GM10847 (cell line): ENCODE measurements around the gene M1AP.

Source experiments
- POLR2A ChIP-seq: IDR thresholded peaks from 2 replicates; pipeline ENCODE4 v1.6.1; 2011; ENCODE audit not compliant: insufficient read length; ENCODE audit errors: extremely low read depth

M1AP gene

DNA sequence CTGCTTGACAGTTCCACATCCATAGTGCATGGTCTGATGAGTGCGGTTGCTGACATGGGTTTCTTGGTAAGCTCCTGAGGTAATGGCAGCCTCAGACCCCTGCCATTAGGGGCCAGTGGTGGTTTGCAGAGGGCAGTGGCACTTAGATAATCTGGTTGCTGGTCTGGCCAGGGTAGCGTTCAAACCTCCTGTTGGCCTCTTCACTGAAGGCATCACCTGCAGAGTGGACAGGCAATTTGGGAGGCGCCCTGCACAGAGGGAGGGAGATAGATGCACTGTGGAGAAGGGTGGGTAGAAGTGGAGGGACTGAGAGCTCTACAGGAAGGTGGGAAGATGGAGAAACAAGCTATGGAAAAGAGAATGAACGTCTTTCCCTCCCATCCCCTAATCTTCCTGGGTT is 114.7 kb downstream of the M1AP start:
- TF ChIP-seq POLR2A: no peak

DNA sequence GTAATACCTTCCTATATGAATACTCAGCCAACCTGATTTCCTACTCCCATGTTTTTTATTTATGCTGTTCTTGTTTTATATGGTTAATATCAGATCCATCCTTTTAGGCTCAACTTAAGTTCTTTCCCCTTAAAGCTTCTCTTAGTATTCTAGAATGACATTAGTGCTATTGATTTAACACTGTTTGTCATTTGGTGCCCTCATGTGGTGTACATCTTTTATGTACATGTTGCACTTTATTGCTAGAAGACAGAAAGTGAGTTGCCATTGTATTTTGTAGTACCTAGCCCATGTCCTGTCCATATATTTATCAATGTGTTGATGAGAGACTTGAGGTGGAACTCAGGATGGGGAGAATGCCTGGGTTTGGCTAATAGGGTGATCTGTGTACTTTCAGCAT is 115.9 kb downstream of the M1AP start:
- no peak for TF ChIP-seq POLR2A

DNA sequence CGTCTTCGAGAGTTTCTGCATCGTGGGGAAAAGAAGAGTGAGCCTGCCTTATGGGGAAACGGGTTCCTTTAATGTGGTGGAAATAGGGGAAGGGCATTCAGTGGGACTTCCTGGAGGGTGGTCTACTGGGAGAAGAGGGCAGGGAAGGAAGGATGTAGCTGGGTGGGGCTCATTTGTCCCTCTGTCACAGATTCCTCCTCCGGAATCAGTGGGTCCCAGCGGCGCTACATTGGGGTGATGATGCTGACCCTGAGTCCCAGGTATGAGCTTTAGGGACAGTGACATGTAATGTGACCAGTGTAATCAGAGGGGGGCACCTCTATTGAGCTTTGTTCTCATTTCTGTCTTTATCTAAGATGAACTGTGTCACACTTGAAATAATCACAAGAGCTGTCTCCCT is 116.5 kb downstream of the M1AP start:
- no peak for TF ChIP-seq POLR2A

DNA sequence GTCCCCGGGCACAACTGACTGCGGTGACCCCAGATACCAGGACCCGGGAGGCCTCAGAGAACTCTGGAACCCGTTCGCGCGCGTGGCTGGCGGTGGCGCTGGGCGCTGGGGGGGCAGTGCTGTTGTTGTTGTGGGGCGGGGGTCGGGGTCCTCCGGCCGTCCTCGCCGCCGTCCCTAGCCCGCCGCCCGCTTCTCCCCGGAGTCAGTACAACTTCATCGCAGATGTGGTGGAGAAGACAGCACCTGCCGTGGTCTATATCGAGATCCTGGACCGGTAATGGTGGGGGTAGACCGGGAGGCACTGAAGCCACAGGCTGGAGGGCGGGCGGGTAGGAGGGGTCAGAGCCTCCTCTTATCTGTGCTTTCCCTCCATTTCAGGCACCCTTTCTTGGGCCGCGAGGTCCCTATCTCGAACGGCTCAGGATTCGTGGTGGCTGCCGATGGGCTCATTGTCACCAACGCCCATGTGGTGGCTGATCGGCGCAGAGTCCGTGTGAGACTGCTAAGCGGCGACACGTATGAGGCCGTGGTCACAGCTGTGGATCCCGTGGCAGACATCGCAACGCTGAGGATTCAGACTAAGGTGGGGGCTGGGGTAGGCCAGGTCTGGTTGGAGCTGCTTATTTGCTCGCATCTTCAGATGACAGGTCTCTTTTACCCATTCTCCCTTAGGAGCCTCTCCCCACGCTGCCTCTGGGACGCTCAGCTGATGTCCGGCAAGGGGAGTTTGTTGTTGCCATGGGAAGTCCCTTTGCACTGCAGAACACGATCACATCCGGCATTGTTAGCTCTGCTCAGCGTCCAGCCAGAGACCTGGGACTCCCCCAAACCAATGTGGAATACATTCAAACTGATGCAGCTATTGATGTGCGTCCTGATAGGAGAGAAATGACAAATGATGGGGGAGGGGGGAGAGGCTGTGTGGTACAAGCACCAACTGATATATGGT is 117.6 kb downstream of the M1AP start:
- TF ChIP-seq POLR2A: no peak

DNA sequence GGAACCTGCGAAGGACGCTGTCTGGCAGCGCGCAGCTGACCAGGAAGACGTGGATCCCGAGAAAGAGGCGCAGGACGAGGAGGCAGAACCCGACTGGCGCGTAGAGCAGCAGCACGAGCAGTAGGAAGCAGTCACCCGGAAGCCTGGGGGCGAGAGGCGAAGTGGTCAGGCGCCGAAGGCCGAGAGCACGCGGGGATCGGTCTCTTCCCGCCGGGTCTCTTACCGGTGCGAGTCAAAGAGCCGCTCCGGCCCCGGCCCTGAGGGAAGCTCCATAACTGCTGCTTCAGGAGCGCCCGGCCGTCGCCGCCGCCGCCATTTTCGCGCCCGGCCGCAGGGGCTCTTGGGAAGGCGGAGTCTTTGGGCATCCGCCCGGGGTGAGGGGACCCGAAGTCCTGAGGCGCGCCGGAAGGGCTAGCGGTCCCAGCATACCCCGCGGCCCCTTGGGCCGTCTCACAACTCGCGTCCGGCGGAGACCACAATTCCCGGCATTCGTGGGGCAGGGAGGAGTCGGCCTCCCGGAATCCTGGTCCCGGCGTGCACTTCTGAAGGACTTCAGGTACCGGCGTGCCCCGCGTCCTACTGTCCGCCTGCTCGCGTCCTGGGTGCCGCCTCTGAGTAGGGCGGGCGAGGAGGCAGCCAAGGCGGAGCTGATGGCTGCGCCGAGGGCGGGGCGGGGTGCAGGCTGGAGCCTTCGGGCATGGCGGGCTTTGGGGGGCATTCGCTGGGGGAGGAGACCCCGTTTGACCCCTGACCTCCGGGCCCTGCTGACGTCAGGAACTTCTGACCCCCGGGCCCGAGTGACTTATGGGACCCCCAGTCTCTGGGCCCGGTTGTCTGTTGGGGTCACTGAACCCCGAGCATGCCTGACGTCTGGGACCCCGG is 118.5 kb downstream of the M1AP start, which contains the start of the genes AUP1 and HTRA2:
Gene AUP1 (minus strand): TSS at position 350 of the 882 bp plus-strand sequence. CDS start 77 bp downstream, at position 273.
Gene HTRA2 (plus strand): TSS at position 577 of the 882 bp plus-strand sequence. CDS start 74 bp downstream, at position 651.
- peak; percentile 89 for TF ChIP-seq POLR2A

DNA sequence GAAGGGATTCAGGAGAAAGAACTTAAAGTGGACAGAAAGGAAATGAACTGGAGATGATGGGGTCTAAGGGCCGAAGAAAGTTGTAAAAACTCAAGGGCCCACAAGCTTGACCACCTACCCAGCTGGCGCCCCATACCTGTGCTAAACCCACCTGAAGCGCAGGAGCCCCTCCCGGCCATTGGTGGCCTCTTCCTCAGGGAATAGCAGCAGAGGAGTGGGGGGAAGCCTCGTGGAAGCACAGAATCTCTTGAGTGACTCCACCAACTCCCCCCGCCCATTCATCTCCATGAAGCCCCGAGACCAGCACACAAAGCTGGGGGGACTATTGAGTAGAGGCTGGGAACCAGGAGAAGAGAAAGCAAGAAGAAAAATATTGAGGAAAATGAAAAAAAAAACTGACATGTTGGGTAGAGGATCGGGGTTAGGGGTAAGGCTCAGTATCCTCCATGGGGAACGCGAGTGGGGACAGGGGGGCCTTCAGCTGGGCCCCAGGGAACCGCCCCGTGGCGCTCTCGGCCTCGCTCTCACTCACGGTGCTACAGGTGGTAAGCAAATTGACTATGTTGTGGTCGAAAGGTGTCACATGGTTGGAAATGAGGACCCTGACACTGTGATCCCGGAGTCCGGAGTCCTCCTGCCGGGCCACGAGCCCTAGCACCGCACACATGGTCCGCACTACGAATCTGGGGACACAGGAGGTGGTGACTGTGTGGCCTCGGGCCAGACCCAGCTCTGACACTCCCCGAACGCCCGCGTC is 119.4 kb downstream of the M1AP start:
- TF ChIP-seq POLR2A: no peak

DNA sequence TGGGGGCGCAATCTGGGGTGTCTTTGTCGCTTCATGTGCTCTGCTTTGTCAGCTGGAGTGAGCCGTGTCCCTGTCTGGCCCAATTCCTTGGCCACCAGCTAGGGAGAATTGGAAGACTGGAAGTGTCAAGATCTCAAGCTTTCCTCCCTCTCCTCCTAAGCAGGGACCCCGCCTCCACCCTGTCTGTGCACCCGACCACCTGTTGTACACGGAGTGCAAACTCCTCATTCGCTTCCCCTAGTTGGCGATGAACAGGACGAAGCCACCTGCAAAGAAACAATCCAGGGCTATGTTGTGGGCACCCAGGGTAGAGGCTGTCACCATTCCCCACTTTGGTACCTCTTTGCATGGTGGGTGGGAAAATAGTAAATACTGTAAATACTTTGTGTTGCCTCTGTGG is 120.4 kb downstream of the M1AP start:
- no peak for TF ChIP-seq POLR2A

DNA sequence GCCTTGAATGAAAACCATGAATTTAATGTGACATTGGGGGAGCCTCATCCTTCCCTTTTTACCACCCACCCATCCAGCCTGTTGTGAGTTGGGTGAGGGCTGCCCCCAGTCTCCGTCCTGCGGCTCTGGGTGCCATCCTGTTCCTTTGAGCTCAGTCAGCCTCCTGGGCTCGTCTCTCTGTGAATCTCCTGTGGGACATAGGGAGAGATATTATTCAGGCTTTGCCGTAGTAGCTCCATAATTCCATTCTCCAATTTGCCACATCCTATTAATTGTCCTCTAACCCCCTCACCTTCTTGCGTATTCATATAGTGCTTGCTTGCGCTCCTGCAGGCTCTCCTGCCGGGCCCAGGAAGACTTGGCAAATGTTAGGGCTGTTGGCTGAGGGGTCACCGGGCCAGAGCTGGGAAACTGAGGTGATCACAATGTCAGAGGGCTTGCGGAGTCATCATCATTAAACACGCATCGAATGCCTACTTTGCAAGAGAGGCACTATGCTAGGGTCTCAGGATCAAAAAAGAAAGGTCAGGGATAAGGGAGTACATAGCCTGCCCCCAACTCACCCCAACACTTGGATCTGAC is 121.4 kb downstream of the M1AP start:
- no peak for TF ChIP-seq POLR2A

DNA sequence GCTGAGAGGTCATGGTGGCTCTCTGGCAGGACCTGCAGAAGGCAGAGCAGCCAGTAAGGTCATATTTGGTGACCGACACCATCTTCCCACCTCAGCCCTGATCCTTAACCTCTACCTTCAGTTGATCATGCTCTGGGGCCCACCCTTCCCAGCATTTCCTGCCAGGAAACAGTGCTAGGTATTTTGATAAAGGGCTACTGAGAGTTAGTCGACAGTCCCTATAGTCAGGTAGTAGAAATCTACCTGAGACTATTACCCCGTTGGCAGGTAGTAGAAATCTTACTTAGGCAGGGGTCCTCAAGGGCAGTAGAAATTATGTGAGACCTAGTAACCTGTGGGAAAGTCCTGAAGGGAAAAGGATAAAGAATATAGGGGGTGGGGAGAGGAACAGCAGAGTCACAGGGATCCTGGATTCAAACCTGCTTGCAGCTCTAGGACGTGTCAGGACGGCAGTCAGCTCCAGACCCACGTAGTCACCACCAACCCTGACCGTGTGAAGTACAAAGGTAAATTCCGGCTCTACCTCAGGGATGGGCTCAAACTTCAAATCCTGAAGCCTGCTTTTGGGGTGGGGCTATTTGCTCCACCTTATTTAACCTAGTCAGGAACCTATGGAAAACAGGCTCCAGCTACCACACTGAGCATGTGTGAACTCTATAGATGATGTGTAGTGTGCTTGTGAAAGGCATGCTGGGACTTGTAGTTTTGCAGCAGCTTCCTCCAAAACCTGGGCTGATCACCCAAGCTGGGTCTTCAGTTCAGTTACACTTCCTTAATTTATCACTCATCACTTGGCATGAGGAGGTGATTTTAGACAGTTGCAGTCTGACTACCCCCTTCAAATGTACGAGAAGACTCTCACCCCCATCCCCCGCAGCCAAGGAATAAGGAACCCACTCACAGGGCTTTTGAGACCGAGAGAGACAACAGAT is 122.1 kb downstream of the M1AP start, which contains the start of gene DQX1:
Gene DQX1 (minus strand): TSS at position 515 of the 932 bp plus-strand sequence. CDS start 502 bp downstream, at position 13.
- TF ChIP-seq POLR2A: no peak

DNA sequence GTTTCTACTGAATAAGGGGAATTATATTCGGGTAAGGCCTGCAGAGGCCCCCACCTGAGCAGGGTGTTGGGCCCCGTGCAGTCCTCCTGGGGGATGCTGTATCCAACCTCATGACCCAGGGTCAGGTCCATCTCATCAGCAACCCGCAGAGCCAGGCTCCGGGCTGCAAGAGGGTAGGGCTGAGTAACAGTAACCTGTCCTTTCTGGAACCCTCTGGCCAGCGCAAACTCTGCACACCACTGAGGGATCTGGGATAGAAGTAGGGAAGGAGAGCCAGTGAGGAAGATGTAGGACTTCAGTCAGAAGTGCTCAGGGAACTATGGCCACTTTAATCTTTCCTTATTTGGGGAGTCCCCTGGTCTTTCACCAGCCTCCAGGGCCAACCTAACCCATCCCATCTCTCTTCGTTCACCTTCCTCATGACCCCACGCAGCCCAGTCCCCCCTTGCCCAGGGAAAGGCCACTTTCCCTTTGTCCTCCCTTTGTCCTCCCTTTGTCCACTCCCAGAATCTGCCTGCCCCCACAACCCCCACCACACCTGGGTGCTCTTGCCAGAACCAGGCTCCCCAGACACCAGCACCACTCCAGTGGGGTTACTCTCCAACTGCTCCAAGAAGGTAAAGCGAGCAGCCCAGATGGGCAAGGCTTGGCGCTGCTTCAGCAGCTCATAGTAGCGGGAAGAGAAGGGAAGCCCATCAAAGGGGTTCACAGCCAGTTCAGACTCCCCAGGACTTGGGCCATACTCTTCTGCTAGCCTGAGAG is 123.0 kb downstream of the M1AP start:
- TF ChIP-seq POLR2A: no peak

DNA sequence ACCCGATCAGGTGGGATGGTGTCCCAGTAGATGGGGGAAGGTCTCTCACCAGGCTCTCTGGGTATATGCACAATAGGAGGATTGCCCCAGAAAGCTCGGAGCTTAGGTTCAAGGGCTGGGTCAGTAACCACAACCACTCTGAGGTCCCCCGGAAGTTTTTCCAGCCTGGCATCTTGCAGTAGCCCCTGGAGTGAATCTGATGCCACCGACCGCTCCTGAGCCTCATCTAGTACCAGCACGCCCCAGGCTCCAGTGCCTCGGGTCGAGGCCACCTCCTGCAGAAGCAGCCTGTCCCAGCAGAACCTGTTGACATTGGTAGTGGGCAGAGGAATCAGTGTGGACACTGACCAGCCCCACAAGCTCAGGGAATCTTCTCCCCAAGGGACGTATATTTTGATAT is 124.1 kb downstream of the M1AP start:
- TF ChIP-seq POLR2A: no peak

DNA sequence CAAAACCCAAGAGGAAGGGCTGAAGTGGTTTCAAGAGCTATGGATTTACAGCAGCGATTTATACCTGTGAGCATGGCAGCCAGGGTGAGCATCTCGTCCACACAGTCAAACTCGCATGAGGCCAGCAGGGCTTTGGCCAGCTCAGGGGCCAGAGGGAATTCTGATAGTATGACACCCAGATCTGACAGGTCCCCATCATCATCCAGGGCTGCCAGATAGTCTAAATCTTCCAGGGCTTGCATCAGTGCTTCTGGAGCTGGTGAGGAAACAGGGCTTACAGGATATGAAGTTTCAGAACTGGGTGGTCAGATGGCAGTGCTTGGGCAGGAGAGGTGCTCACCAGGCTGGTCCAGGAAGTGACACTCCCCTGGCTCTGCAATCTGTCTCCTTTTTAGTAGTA is 125.6 kb downstream of the M1AP start:
- no peak for TF ChIP-seq POLR2A

DNA sequence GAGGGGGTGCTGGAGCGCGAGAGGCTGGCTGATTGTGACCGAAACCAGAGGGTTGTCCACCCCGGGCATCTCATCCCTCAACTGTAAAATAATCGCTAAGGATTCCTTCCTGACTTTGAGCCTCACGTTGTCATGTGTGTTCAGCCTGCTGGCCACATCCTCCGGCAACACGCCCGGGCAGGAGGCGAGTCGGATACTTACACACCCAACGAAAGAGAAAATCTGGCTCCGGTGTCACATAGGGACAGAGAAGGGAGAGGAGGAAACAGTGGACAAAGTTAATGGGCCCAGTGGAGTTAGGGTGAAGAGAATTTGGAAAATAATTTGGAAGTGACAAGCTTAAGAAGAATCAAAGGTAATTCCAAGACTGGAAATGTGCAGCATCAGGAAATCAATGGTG is 131.5 kb downstream of the M1AP start:
- TF ChIP-seq POLR2A: no peak
